H9 (cell line): ENCODE data around the gene GRID1. TPM values are rescaled to one million over a fixed set of nuclear protein-coding genes. Genes with fewer than 3 reads are reported as not detected.

Experiments used
- DNase-seq: peaks from one replicate; pipeline ENCODE4 v3.0.0-alpha.2; 2017
- H2AFZ ChIP-seq: one replicate; pipeline ENCODE4 v1.6.1; 2013; ENCODE audit warnings: mild to moderate bottlenecking, low read length, control low read depth, moderate library complexity
- H2AK5ac ChIP-seq: 2 replicates; pipeline ENCODE4 v1.6.1; 2013; ENCODE audit warnings: low read length, control low read depth, mixed read lengths; ENCODE audit not compliant: insufficient read length
- H2BK120ac ChIP-seq: one replicate; pipeline ENCODE4 v1.6.1; 2013; ENCODE audit warnings: low read depth, mild to moderate bottlenecking, low read length, control low read depth, inconsistent platforms; ENCODE audit not compliant: poor library complexity, severe bottlenecking
- H2BK12ac ChIP-seq: 2 replicates; pipeline ENCODE4 v1.6.1; 2013; ENCODE audit warnings: low read length, control low read depth, mixed read lengths, low read depth; ENCODE audit not compliant: insufficient read length
- H2BK15ac ChIP-seq: 2 replicates; pipeline ENCODE4 v1.6.1; 2013; ENCODE audit warnings: low read depth, low read length, control low read depth
- H2BK20ac ChIP-seq: one replicate; pipeline ENCODE4 v1.6.1; 2013; ENCODE audit warnings: low read depth, mild to moderate bottlenecking, low read length, control low read depth, inconsistent platforms; ENCODE audit not compliant: poor library complexity, severe bottlenecking
- H2BK5ac ChIP-seq: 2 replicates; pipeline ENCODE4 v1.6.1; 2013; ENCODE audit warnings: low read length, control low read depth, mixed read lengths; ENCODE audit not compliant: insufficient read length
- H3K14ac ChIP-seq: 2 replicates; pipeline ENCODE4 v1.6.1; 2013; ENCODE audit warnings: low read length, control low read depth; ENCODE audit not compliant: insufficient read depth
- H3K18ac ChIP-seq: 2 replicates; pipeline ENCODE4 v1.6.1; 2013; ENCODE audit warnings: low read depth, mild to moderate bottlenecking, mixed read lengths, low read length, control low read depth; ENCODE audit not compliant: insufficient read length
- H3K23ac ChIP-seq: 2 replicates; pipeline ENCODE4 v1.6.1; 2013; ENCODE audit warnings: low read length, control low read depth, mixed read lengths, low read depth; ENCODE audit not compliant: insufficient read length
- H3K23me2 ChIP-seq: 2 replicates; pipeline ENCODE4 v1.6.1; 2013; ENCODE audit warnings: low read depth, mild to moderate bottlenecking, mixed read lengths, low read length, control low read depth; ENCODE audit not compliant: insufficient read length, poor library complexity, severe bottlenecking
- H3K27ac ChIP-seq: 2 replicates; pipeline ENCODE4 v1.5.1; 2013; ENCODE audit warnings: low read length, control low read depth, mixed read lengths, low read depth; ENCODE audit not compliant: insufficient read length
- H3K27me3 ChIP-seq: 2 replicates; pipeline ENCODE4 v1.6.1; 2013; ENCODE audit warnings: low read length, control low read depth, inconsistent platforms; ENCODE audit not compliant: insufficient read depth
- H3K4ac ChIP-seq: 2 replicates; pipeline ENCODE4 v1.6.1; 2013; ENCODE audit warnings: low read depth, mild to moderate bottlenecking, control low read depth, inconsistent platforms, low read length, moderate library complexity
- H3K4me1 ChIP-seq: 2 replicates; pipeline ENCODE4 v1.6.1; 2013; ENCODE audit warnings: low read length, control low read depth, inconsistent platforms; ENCODE audit not compliant: insufficient read depth
- H3K4me2 ChIP-seq: 2 replicates; pipeline ENCODE4 v1.6.1; 2013; ENCODE audit warnings: low read length, control low read depth, mixed read lengths; ENCODE audit not compliant: insufficient read length, insufficient read depth
- H3K56ac ChIP-seq: 2 replicates; pipeline ENCODE4 v1.6.1; 2013; ENCODE audit warnings: low read depth, mild to moderate bottlenecking, mixed read lengths, low read length, control low read depth; ENCODE audit not compliant: insufficient read length
- H3K79me1 ChIP-seq: 2 replicates; pipeline ENCODE4 v1.6.1; 2013; ENCODE audit warnings: low read depth, mild to moderate bottlenecking, moderate library complexity, low read length, control low read depth, inconsistent platforms; ENCODE audit not compliant: insufficient read depth, poor library complexity, severe bottlenecking
- H3K79me2 ChIP-seq: 2 replicates; pipeline ENCODE4 v1.6.1; 2013; ENCODE audit warnings: low read length, control low read depth, inconsistent platforms; ENCODE audit not compliant: insufficient read depth
- H3K9ac ChIP-seq: 2 replicates; pipeline ENCODE4 v1.6.1; 2013; ENCODE audit warnings: low read length, control low read depth, mixed read lengths; ENCODE audit not compliant: insufficient read length; ENCODE audit errors: extremely low read depth
- H3K9me3 ChIP-seq: one replicate; pipeline ENCODE4 v1.6.1; 2013; ENCODE audit warnings: low read depth, low read length, inconsistent platforms; ENCODE audit not compliant: control insufficient read depth
- H3T11ph ChIP-seq: one replicate; pipeline ENCODE4 v1.6.1; 2013; ENCODE audit warnings: mild to moderate bottlenecking, low read length, control low read depth, inconsistent platforms
- H4K20me1 ChIP-seq: one replicate; pipeline ENCODE4 v1.6.1; 2013; ENCODE audit not compliant: control insufficient read depth, insufficient read length, insufficient read depth
- H4K5ac ChIP-seq: 2 replicates; pipeline ENCODE4 v1.6.1; 2013; ENCODE audit warnings: low read depth, mild to moderate bottlenecking, mixed read lengths, low read length, control low read depth; ENCODE audit not compliant: insufficient read length
- H4K8ac ChIP-seq: replicated peaks from 2 replicates; pipeline ENCODE4 v1.6.1; 2013; ENCODE audit warnings: low read length, control low read depth, mixed read lengths, low read depth; ENCODE audit not compliant: insufficient read length
- H4K91ac ChIP-seq: 2 replicates; pipeline ENCODE4 v1.6.1; 2013; ENCODE audit warnings: low read depth, mild to moderate bottlenecking, moderate library complexity, mixed read lengths, low read length, control low read depth; ENCODE audit not compliant: insufficient read length
- H3K27ac Mint-ChIP-seq, 3 experiments: 2 replicates in 2 of 3; 3 replicates in 1 of 3; pipeline ENCODE4 v1.8.0; 2020 to 2021; ENCODE audit warnings: mixed read lengths in 3 of 3, mild to moderate bottlenecking in 1 of 3, moderate library complexity in 1 of 3
- H3K27me3 Mint-ChIP-seq: 2 replicates; pipeline ENCODE4 v1.8.0; 2021; ENCODE audit warnings: low read depth, mild to moderate bottlenecking, moderate library complexity, mixed read lengths
- H3K36me3 Mint-ChIP-seq, 3 experiments: 2 replicates in 2 of 3; 3 replicates in 1 of 3; pipeline ENCODE4 v1.8.0; 2020 to 2021; ENCODE audit warnings: low read depth in 3 of 3, mixed read lengths in 3 of 3; ENCODE audit not compliant: insufficient read depth in 1 of 3
- H3K4me1 Mint-ChIP-seq, 2 experiments: 2 replicates each; pipeline ENCODE4 v1.8.0; 2020; ENCODE audit warnings: mixed read lengths in 2 of 2
- H3K4me3 Mint-ChIP-seq, 2 experiments: 2 replicates in 1 of 2; 3 replicates in 1 of 2; pipeline ENCODE4 v1.8.0; 2020 to 2021; ENCODE audit warnings: mild to moderate bottlenecking in 2 of 2, mixed read lengths in 2 of 2, moderate library complexity in 1 of 2
- H3K9me3 Mint-ChIP-seq, 2 experiments: 2 replicates in 1 of 2; 3 replicates in 1 of 2; pipeline ENCODE4 v1.8.0; 2020; ENCODE audit warnings: mild to moderate bottlenecking in 2 of 2, mixed read lengths in 2 of 2, moderate library complexity in 1 of 2
- total RNA-seq: library from RNA; stranded (reverse); gene quantifications from 2 replicates; pipeline ENCODE4 v1.2.1, GENCODE V29; 2021
- TF ChIP-seq, protein P1 (sequence below): fragments of 200-600 bp; sonication (generic); conservative IDR thresholded peaks from 3 replicates; pipeline ENCODE4 v1.8.0; 2021; ENCODE audit warnings: antibody characterized with exemption, mild to moderate bottlenecking

GRID1 gene
- total RNA-seq, 1 experiment from 2014 or later = 0.35 TPM

DNA sequence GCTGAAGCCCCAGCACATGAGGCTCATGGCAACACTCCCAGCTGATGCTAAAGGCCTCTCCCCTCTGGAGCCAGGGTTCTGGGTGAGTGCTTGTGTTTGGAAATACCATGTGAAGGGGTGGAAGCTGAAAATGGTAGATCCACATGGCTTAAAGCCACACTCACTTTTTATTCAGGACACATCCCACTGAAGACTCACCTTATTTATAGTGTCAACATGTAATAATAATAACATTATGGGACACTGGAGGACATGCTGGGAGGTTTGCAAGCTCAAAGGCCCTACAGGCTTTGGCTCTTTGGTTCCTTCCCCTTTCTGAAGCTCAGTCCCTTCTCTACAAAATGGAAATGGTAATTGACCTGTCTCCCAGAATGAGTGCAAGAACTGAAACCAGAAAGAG, 318.0 kb downstream of the GRID1 start:
- Mint-ChIP-seq H3K4me1 (peaks cover 0 to 4% of the 10 kb centered on the region in 2 experiments; a peak in 2 of 4 replicates), H3K36me3 (no peaks in the 10 kb centered on the region), H3K27ac (no peak overlapping the region), H3K4me3 (no peak overlapping the region), H3K27me3 (no peaks in the 10 kb centered on the region; the same call in 1 of the 2 replicates), H3K9me3 (no peaks in the 10 kb centered on the region; a peak in 1 of 5 replicates)
- Histone ChIP-seq H2BK120ac (no peak overlapping the region), H4K8ac (no peak overlapping the region), H3K23ac (no peak overlapping the region), H3K4me1 (no peaks in the 10 kb centered on the region), H2BK15ac (no peak overlapping the region), H3K56ac (no peak overlapping the region), H3K79me2 (no peaks in the 10 kb centered on the region), H3K27ac (no peak overlapping the region), H3K14ac (no peak overlapping the region), H3K9me3 (no peaks in the 10 kb centered on the region), H2BK12ac (no peak overlapping the region), H4K91ac (no peak overlapping the region), H3K27me3 (no peaks in the 10 kb centered on the region), H2AK5ac (no peak overlapping the region), H2AFZ (no peak overlapping the region), H2BK20ac (no peak overlapping the region), H2BK5ac (no peak overlapping the region), H3T11ph (no peak overlapping the region), H3K23me2 (no peaks in the 10 kb centered on the region), H3K9ac (no peak overlapping the region), H4K5ac (no peak overlapping the region), H3K4me2 (no peak overlapping the region), H4K20me1 (no peaks in the 10 kb centered on the region), H3K79me1 (no peaks in the 10 kb centered on the region), H3K18ac (no peak overlapping the region), H3K4ac (no peak overlapping the region)
- TF ChIP-seq, protein P1, sequence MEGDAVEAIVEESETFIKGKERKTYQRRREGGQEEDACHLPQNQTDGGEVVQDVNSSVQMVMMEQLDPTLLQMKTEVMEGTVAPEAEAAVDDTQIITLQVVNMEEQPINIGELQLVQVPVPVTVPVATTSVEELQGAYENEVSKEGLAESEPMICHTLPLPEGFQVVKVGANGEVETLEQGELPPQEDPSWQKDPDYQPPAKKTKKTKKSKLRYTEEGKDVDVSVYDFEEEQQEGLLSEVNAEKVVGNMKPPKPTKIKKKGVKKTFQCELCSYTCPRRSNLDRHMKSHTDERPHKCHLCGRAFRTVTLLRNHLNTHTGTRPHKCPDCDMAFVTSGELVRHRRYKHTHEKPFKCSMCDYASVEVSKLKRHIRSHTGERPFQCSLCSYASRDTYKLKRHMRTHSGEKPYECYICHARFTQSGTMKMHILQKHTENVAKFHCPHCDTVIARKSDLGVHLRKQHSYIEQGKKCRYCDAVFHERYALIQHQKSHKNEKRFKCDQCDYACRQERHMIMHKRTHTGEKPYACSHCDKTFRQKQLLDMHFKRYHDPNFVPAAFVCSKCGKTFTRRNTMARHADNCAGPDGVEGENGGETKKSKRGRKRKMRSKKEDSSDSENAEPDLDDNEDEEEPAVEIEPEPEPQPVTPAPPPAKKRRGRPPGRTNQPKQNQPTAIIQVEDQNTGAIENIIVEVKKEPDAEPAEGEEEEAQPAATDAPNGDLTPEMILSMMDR = no peak
- no peak for DNase-seq
